GM18861 (cell line): ENCODE measurements around the gene ZSCAN32.

Experiments
- ATAC-seq: cut with Tn5 transposase; IDR thresholded peaks from one replicate; pipeline ENCODE4 v1.9.1; 2021; ENCODE audit not compliant: unreplicated experiment

The ZSCAN32 gene

DNA sequence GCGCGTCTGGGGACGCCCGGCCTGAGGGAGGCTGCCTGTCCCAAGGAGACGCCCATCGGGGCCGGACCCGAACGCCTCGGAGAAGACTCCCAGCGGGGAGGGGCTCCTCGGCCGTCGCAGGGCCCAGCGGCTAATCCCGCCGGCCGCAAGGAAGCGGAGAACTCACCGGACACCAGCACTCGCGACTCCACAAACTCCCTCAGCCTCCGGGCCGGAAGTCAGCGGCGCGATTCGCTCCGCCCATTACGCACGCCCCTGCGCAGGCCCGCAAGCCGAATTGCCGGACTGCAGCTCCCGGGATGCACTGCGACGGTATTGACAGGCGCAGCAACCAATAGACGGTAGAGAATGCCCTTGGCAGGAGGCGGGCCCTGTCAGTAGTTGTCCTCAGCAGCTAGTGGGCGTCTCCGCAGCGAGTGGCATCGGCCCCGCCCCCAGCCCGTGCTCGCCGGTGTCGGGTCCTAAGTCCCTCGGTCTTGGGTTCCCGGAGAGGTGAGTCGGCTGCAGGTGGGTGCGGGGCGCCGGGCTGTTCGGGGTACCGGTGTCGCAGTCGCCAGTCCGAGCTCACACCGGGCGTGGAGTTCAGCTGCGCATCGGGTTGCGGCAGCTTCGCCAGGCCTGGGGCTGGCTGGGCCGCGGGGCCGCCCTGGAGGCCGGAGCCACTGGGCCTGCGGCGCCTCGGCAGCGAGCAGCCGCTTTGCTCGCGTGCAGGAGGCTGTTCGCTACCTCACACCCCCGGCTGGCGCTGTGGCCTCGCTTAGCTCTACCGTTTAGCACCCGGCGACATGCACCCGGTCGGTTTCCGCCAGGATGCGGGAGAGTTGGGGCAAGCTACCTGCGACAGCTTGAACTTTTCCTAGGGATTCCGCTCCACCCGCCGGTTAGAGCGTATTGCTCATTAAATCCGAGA lies at the start of gene ZSCAN32, which contains the start of gene ZNF174:
ZSCAN32 (minus strand) TSS at position 226 of the 910 bp plus-strand sequence. CDS start 3,447 bp downstream, outside the sequence.
ZNF174 (plus strand) TSS at position 437 of the 910 bp plus-strand sequence. CDS start 790 bp downstream, outside the sequence.
- peak; percentile 94 for ATAC-seq

- ATAC-seq, result peak; percentile 15
These were observed 43.2 kb upstream of the ZSCAN32 start for GRCh38 chr16:3444032-3444388.

- ATAC-seq, result peak; percentile 87
These were observed 42.6 kb upstream of the ZSCAN32 start, which contains the start of the genes NAA60 and ZNF597 for GRCh38 chr16:3443108-3444031. Gene NAA60 (plus strand): TSS chr16:3443680. CDS start chr16:3476228, 32,548 bp downstream. Gene ZNF597 (minus strand): TSS chr16:3443504. CDS start chr16:3443153, 351 bp downstream.

DNA sequence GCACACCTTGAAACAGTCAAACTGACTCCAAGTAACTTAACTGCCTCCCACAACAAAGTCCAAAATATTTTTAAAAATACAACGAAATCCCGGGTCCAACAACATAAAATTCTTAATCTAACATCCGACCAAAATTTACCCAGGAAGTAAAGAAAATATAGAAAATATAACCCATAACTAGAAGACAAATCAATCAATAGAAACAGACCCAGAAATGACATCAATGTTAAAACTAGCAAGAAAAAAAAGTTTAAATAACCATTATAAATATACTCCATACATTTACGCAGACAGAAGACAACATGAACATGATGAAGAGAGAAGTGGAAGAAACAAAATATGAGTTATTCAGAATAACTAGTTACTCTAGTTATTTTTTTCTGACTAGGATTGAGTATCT lies 38.8 kb upstream of the ZSCAN32 start:
- ATAC-seq, result no peak

DNA sequence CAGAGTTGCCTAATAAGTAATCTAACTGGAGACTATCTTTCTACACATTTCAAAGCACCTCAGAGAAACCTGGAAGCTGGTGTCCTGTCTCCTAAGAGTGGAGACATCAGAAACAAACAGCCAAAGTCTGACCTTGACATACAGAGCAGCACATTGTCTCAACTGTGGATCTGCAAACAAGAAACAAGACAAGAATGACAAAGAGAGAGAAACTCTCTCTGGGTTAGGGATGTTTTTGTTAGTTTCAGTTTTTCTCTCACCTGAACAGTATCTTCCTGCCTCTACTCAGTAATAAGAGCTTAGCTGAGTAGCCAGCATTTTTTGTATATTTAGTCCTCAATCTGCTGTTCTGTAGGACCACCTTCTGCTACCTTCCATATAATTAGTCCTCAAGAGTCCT lies 33.6 kb upstream of the ZSCAN32 start:
- ATAC-seq, result no peak

DNA sequence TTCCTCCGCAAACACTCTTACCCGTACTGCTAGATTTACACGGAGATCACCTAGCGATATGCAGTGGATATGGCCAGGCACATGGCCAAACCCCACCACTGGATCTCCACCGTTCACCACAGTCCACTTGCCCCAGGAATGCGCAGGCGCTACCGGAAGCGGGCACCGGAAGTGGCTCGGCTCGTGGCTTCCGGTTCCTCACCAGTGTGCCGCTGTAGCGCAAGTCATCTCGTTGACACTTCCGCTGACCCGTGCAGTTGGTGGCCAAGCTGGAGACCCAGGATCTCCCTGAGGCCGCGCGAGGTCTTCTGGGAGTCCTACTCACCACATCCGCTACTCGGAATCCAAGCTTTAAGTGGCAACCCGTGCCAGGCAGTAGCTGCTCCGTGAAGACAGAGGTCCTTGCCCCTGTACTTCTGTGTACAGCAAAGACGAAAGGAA lies 31.0 kb upstream of the ZSCAN32 start:
- no peak for ATAC-seq

GRCh38 chr16:3413730-3414379 lies 13.1 kb upstream of the ZSCAN32 start:
- no peak for ATAC-seq

- ATAC-seq, result no peak
These were observed 7.9 kb upstream of the ZSCAN32 start for GRCh38 chr16:3408561-3409197.

GRCh38 chr16:3401719-3402397 lies 1.1 kb upstream of the ZSCAN32 start:
- no peak for ATAC-seq

DNA sequence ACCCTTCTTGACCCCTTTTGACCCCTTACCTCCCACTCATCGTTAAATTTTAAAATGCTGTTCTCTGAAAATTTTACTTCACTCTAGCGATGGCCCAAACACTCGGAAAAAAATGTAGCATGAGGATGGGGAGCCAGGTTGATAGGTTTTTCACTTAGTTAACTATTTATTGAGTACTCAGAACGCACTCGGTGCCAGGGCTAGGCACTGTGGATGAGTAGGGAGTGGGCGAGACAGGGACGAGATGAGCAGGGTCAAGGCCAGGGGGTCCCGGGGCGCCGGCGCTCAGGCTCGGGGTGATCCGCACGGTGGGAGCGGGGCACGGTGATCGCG lies 392 bp downstream of the ZSCAN32 start:
- peak; percentile 20 for ATAC-seq

- ATAC-seq, result no peak
These were observed 11.0 kb downstream of the ZSCAN32 start for GRCh38 chr16:3389663-3390338.

- ATAC-seq, result no peak
These were observed 12.5 kb downstream of the ZSCAN32 start for GRCh38 chr16:3388325-3388724.

GRCh38 chr16:3383045-3383448 lies 17.8 kb downstream of the ZSCAN32 start:
- no peak for ATAC-seq

GRCh38 chr16:3377917-3378316 lies 22.9 kb downstream of the ZSCAN32 start:
- ATAC-seq, result no peak

DNA sequence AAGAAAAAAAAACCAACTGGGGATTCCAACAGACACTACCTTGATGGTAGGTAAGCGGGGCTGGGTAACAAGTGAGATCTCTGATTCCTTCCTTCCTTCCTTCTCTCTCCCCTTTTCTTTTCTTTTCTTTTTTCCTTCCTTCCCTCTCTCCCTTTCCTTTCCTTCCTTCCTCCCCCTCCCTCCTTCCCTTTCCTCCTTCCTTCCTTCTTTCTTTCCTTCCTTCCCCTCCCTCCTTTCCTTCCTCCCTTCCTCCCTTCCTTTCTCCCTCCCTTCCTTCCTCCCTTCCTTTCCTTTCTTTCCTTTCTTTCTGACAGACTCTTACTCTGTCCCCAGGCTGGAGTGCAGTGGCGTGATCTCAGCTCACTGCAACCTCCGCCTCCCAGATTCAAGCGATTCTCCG lies 25.1 kb downstream of the ZSCAN32 start:
- no peak for ATAC-seq

DNA sequence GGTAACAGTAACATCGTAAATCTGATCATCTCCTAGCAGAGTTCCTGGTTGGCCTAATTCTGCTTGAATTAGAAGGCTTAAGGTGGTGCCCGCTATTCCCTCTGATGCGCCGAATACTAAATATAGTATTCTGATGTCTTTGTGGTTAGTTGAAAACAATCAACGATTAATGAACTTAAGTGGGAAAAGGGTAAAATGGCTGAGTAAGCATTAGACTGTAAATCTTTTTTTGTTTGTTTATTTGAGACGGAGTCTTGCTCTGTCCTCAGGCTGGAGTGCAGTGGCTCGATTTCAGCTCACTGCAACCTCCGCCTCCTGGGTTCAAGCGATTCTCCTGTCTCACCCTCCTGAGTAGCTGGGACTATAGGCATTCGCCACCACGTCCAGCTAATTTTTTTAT lies 31.7 kb downstream of the ZSCAN32 start:
- no peak for ATAC-seq

GRCh38 chr16:3364774-3365427 lies 35.9 kb downstream of the ZSCAN32 start:
- ATAC-seq, result no peak

DNA sequence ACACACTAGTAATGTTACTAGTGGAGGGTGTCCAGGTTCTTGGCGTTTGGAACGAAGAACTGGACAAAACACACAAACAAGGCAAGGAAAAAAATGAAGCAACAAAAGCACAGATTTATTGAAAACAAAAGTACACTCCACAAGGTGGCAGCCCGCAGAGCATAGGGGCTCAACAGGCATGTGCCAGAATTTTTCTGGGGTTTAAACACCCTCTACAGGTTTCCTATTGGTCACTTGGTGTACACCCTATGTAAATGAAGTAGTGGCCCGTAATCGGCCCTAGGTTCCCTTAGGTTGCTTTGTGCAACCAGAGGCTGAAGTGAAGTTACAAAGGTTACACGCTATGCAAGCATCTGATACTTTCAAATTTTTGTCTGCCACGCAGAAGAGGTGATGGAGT lies 37.0 kb downstream of the ZSCAN32 start:
- ATAC-seq, result no peak

DNA sequence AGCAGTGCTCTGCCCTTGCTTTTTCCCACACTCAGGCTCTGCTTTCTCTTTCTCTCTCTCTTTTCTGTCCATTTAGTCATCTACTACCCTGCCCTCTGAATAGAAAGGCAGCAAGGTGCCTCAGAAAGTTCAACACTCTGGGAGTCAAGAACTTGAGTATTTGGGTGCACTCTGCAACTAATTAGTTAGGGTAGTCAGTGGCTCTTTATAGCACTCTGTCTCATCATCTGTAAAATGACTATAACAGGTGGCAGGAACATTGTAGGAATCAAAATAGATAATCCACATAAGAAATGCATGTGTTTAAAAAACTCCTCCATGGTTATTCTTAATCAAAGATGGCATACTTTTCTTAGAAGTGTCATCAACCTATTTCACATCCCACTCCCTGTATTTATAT lies 37.9 kb downstream of the ZSCAN32 start:
- no peak for ATAC-seq
